A673 (cell line): ENCODE data around the gene GALNT6. TPM values are rescaled to one million over a fixed set of nuclear protein-coding genes. Genes with fewer than 3 reads are reported as not detected.
A peak's percentile ranks its signal among the peaks of the same experiment; 100 is the strongest.

Experiments
- BruUV-seq: library from RNA; stranded (reverse); fragments of 400-500 nt; replicated peaks from 2 replicates; lab custom pipeline; 2021; lab: Mats Ljungman, UMichigan
- CTCF ChIA-PET: fragments of 300-600 bp; sonication (Branson Sonifier 250); formaldehyde crosslinking; loops from one replicate; lab custom pipeline; 2022; ENCODE audit warnings: antibody characterized with exemption; lab: Charles Lee
- POLR2A ChIA-PET: fragments of 300-600 bp; sonication (Branson Sonifier 250); formaldehyde crosslinking; loops from one replicate; lab custom pipeline; 2022; ENCODE audit warnings: antibody characterized with exemption; ENCODE audit not compliant: low non-redundant PET; lab: Charles Lee
- DNase-seq: peaks from one replicate; pipeline ENCODE4 v3.0.0-alpha.2; 2015; ENCODE audit warnings: low spot score
- H3K27ac ChIP-seq: fragments of 200-600 bp; sonication (generic); 2 replicates; pipeline ENCODE4 v1.5.1; 2016; ENCODE audit warnings: mixed run types, low read depth, mild to moderate bottlenecking, mixed read lengths, antibody characterized with exemption, low read length; ENCODE audit not compliant: poor library complexity, severe bottlenecking
- H3K27me3 ChIP-seq: fragments of 200-600 bp; sonication (generic); replicated peaks from 2 replicates; pipeline ENCODE4 v1.6.1; 2017; ENCODE audit warnings: mixed run types, low read depth, mild to moderate bottlenecking, mixed read lengths, antibody characterized with exemption, low read length; ENCODE audit not compliant: insufficient read depth, poor library complexity
- H3K36me3 ChIP-seq: fragments of 200-600 bp; sonication (generic); 2 replicates; pipeline ENCODE4 v1.6.1; 2016; ENCODE audit warnings: mixed run types, mild to moderate bottlenecking, mixed read lengths, antibody characterized with exemption, low read length; ENCODE audit not compliant: insufficient read depth, poor library complexity, severe bottlenecking
- H3K4me1 ChIP-seq: fragments of 200-600 bp; sonication (generic); 2 replicates; pipeline ENCODE4 v1.6.1; 2017; ENCODE audit warnings: mixed run types, mild to moderate bottlenecking, mixed read lengths, antibody characterized with exemption, low read length; ENCODE audit not compliant: insufficient read depth, poor library complexity, severe bottlenecking
- H3K4me3 ChIP-seq: fragments of 200-600 bp; sonication (generic); 2 replicates; pipeline ENCODE4 v1.5.1; 2016; ENCODE audit warnings: low read depth, mixed run types, mild to moderate bottlenecking, mixed read lengths, low read length; ENCODE audit not compliant: poor library complexity, severe bottlenecking
- H3K9me3 ChIP-seq: fragments of 200-600 bp; sonication (generic); 2 replicates; pipeline ENCODE4 v1.6.1; 2016; ENCODE audit warnings: mixed run types, low read depth, mild to moderate bottlenecking, mixed read lengths, antibody characterized with exemption, low read length; ENCODE audit not compliant: poor library complexity, severe bottlenecking
- EZH2 ChIP-seq: fragments of 200-600 bp; sonication (generic); IDR thresholded peaks from 2 replicates; pipeline ENCODE4 v1.6.1; 2017; ENCODE audit warnings: borderline replicate concordance, low read depth, mild to moderate bottlenecking, mixed read lengths, antibody characterized with exemption, low read length; ENCODE audit not compliant: poor library complexity, severe bottlenecking
- intact Hi-C: fragments of 100-400 bp; cut with micrococcal nuclease; formaldehyde crosslinking; loops from one replicate; pipeline ENCODE4 v1.10.0; 2022; ENCODE audit not compliant: unreplicated experiment
- total RNA-seq: library from RNA; stranded (reverse); gene quantifications from 2 replicates; pipeline ENCODE4 v1.2.3, GENCODE V29; 2021
- TF ChIP-seq, protein P1 (sequence below): fragments of 300-800, 200-600 bp; sonication (generic); conservative IDR thresholded peaks from 2 replicates; pipeline ENCODE4 v1.5.1; 2017; ENCODE audit warnings: low read depth, mild to moderate bottlenecking, antibody characterized with exemption, low read length, moderate library complexity, mixed read lengths

GALNT6 gene
- total RNA-seq, 1 experiment from 2014 or later: 0.26 TPM

DNA sequence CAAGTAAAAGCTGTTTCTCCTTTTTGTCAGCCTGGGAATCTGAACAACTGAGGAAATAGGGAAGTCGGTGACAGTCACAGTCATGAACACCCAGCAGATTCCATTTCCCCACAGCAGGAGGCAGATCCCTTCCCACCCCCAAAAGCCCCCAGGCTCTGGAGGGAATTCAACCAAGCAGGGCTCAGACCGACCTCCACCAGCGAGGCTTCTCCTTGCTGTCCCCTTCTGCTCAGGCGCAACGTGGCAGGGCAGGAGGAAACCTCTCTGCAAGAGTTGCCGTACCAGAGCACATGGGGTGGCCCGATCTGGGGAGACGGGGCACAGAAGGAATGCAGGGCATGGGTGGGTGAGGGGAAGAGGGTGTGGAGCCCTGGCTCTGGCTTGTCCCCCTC is 319 bp downstream of the GALNT6 start:
- peaks cover 10% of the 10 kb centered on the region for H3K27me3 ChIP-seq
- intact Hi-C loops: no loop called here
- no TSS peak for BruUV-seq
- no peak overlapping the region for H3K27ac ChIP-seq
- ChIA-PET POLR2A (no interaction called here), CTCF (no interaction called here)
- no peaks in the 10 kb centered on the region for H3K4me1 ChIP-seq
- peak overlapping the region; percentile 52 for H3K4me3 ChIP-seq
- no peaks in the 10 kb centered on the region for H3K9me3 ChIP-seq
- TF ChIP-seq, protein P1, sequence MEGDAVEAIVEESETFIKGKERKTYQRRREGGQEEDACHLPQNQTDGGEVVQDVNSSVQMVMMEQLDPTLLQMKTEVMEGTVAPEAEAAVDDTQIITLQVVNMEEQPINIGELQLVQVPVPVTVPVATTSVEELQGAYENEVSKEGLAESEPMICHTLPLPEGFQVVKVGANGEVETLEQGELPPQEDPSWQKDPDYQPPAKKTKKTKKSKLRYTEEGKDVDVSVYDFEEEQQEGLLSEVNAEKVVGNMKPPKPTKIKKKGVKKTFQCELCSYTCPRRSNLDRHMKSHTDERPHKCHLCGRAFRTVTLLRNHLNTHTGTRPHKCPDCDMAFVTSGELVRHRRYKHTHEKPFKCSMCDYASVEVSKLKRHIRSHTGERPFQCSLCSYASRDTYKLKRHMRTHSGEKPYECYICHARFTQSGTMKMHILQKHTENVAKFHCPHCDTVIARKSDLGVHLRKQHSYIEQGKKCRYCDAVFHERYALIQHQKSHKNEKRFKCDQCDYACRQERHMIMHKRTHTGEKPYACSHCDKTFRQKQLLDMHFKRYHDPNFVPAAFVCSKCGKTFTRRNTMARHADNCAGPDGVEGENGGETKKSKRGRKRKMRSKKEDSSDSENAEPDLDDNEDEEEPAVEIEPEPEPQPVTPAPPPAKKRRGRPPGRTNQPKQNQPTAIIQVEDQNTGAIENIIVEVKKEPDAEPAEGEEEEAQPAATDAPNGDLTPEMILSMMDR: no peak
- no peak for TF ChIP-seq EZH2
- DNase-seq: no peak
- H3K36me3 ChIP-seq: no peaks in the 10 kb centered on the region

DNA sequence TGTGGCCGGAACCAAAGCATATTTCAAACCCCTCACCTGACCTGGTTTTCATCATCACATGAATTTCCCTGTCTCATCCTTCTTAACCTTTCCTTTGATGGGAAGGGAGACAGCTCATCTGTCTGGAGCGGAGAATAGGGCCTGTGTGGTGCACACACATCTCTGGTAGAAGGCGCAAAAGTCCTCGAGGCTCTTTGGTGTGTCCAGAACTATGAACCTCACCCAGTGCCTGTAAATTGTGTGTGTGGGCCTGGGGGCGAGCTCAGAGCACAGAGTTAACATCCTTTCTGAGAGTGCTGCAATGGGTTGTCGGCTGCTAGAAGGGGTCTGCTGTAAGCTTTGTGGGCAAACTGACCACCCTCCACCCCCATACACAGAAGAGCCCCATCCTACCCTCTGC is 749 bp downstream of the GALNT6 start:
- DNase-seq: no peak
- intact Hi-C loops: no loop called here
- Histone ChIP-seq H3K27me3 (peaks cover 10% of the 10 kb centered on the region), H3K4me1 (no peaks in the 10 kb centered on the region), H3K36me3 (no peaks in the 10 kb centered on the region), H3K4me3 (no peak overlapping the region), H3K27ac (no peak overlapping the region), H3K9me3 (no peaks in the 10 kb centered on the region)
- TF ChIP-seq, protein P1: no peak
- TF ChIP-seq EZH2: no peak
- no TSS peak for BruUV-seq
- ChIA-PET POLR2A (no interaction called here), CTCF (no interaction called here)

DNA sequence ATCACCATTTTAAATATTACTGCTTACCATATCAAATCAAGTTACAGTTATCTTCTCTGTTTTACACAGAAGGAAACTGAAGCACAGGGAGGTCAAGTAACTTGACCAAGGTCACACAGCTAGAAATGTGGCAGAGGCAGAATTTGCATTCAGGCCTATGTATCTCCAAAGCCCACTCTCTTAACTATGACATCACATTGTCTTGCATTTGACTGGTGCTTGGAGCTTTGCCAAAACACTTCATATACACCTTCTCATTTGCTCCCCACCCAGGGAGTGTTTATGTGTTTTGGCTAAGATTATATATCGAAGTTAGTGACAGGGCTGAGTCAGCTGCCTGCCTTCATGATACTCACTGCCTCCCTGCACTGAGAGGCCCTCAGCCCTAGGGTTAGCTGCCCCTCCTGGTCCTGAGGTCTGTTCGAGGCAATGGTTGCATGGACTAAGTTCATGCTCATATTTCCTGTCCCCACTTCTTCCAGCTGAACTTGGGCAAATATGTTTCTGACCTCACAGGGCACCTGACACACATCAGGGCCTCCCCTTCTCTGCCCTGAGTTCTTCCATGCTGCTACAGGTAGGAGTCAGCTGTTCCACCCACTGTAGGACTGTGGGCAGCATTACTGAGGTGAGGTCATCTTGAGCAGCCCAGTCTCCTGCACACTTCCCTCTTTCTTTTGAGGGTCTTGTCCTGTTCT is 1.8 kb downstream of the GALNT6 start:
- BruUV-seq: no TSS peak
- Histone ChIP-seq H3K36me3 (no peaks in the 10 kb centered on the region), H3K27me3 (peaks cover 10% of the 10 kb centered on the region), H3K9me3 (no peaks in the 10 kb centered on the region), H3K4me1 (no peaks in the 10 kb centered on the region), H3K27ac (no peak overlapping the region), H3K4me3 (no peak overlapping the region)
- intact Hi-C loops: no loop called here
- no peak for DNase-seq
- ChIA-PET CTCF (no interaction called here), POLR2A (no interaction called here)
- TF ChIP-seq EZH2: no peak
- TF ChIP-seq, protein P1: no peak
